GM21717 (cell line): ENCODE results near the gene RAB15.

Experiments used
- ATAC-seq: cut with Tn5 transposase; IDR thresholded peaks from one replicate; pipeline ENCODE4 v1.9.1; 2021; ENCODE audit warnings: mild to moderate bottlenecking, moderate library complexity; ENCODE audit not compliant: unreplicated experiment

RAB15 gene

DNA sequence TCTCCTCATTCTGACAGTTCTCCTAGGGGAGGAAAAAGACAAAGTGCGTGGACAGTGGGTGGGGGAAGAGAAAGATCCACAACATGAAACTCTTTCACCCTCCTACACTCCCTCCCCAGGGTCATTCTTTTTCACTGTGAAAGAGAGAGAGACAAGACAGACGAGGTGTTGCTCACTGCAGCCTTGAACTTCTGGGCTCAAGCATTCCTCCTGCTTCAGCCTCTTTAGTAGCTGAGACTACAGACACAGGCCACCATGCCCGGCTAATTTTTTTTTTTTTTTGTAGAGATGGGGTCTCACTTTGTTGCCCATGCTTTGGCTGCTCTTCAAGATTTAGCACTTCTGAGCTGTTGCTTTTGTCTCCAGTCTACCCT lies 32.3 kb downstream of the RAB15 start:
- no peak for ATAC-seq

- no peak for ATAC-seq
Observed at GRCh38 chr14:64938972-64939816, 32.9 kb downstream of the RAB15 start.

DNA sequence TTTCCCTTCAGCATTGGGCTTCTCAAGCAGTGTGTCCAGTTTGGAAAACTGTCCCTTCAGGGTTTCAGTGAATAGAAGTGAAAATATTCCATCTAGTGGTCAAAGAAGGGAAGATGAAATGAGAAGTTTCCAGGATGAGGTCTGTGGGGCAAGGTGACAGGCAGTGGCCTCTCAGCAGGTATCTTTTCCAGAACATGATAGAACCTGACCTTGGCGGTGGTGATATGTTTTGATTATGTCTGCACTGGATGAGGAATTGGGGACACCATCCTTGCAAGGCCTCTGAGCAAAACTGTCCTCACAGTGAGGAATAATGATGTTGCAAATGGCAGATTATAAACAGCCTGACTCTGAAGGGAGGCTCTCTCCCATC lies 34.3 kb downstream of the RAB15 start:
- ATAC-seq, result no peak

DNA sequence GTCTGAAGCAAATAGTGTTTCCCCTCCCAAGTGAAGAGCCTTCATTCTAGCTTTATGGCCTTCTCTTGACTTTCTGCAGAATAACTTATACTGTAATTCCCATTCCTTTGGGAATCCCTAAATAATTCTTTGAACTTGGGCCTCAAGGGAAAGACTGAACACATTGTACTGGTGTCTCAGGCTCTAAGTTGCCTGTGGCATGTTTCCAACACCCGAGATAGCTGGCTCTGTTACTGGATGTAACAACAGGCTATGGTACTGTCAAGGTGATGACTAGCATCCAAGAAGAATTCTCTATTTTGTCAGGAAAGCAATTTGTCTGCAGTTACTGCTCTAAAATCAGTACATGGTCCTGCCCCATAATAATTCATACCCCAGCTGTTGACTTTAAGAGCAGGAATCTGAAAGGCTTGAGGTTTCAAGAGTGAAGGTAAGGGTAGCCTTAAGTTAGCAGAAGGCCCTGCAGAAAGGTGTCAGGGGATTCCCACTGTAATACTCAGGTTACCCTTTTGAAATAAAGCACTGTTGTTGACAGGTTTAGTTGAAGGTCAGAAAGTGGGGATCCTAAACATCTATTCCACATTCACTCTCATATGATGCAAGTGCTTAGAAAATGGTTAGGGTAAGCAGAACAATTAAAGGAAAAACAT lies 34.8 kb downstream of the RAB15 start:
- no peak for ATAC-seq

GRCh38 chr14:64935508-64935907 lies 36.6 kb downstream of the RAB15 start:
- ATAC-seq, result no peak

- ATAC-seq, result no peak
Observed at GRCh38 chr14:64934338-64934929, 37.7 kb downstream of the RAB15 start.

DNA sequence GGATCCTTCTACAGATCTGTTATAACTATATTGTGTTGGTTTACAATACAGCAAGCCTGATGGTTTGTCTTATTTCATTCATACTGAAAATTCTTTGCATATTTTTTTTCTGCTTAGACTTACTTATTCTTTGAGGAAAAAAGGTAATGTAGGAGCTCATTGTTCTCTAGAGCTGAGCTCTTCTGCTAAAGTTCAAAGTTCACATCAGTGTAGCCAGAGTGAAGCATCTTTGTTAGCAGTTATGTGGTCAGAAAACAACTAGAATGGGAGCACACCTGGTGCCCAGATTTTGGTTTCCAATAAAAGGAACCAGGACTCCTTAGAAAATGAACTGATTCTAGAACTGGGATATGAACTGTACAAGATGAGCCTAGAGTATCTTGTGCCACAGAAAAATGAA lies 39.9 kb downstream of the RAB15 start:
- ATAC-seq, result no peak

DNA sequence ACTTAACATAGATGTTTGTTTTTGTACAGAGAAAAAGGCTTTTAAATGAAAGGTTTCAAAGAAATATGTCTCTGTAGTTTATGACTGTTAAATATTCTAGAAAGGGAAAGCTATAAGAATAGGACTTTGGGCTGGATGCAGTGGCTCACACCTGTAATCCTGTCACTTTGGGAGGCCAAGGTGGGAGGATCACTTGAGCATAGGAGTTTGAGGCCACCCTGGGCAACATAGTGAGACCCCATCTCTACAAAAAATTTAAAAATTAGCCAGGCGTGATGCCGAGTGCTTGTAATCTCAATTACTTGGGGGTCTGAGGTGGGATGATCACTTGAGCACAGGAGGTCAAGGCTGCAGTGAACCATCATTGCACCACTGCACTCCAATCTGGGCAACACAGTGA lies 41.0 kb downstream of the RAB15 start:
- no peak for ATAC-seq

- no peak for ATAC-seq
Observed at GRCh38 chr14:64930085-64930843, 41.9 kb downstream of the RAB15 start.

- ATAC-seq, result no peak
Observed at GRCh38 chr14:64929014-64929359, 43.1 kb downstream of the RAB15 start.

DNA sequence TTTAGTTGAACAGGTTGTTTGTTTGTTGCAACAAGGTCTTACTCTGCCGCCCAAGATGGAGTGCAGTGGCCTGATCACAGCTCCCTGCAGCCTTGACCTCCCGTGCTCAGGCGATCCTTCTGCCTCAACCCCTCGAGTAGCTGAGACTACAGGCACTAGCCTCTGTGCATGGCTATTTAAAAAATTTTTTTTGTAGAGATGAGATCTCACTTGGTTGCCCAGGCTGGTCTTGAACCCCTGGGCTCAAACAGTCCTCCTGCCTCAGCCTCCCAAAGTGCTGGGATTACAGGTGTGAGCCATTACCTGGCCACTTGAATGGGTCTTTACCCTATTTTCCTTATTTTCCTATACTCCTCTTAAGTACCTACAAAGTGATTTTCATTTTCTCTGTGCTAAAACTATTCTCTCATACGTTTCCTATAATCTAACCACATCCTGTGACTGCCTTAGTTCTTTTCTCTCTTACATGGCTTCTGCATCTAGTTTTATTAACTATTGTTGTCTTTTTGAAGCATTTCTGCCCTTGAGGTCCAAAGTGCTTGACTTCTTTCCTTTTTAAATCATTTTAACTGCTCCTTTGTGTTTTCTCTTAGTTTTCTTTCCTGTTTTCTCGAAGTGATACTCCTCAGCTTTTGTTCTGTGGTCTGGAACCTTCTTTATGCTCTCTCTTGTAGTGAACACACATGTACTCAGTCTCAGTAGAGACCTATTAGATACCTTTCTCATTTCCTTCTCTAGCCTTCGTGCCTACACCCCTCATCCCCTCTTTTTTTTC lies 43.7 kb downstream of the RAB15 start:
- ATAC-seq, result peak; percentile 78

DNA sequence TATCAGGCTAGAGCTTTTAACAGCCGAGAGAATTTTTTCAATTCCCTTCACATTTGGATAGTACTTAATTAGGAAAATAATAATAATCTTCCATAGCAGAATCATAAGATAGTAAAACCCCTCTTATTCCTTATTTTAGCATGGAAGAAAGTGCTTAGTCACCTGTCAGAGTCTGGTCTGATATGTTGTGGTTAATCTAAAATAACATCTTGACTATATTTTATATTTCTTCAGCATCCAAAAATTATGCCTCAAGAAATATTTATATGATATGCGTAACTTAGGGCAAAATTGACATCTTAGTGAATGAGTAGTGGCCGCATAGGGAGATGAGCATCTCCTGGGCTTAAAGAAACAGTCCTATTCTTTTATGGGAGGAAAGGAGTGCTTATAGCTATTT lies 45.1 kb downstream of the RAB15 start:
- ATAC-seq, result no peak

- no peak for ATAC-seq
Observed at GRCh38 chr14:64926398-64926995, 45.6 kb downstream of the RAB15 start.

- no peak for ATAC-seq
Observed at GRCh38 chr14:64923015-64923414, 49.1 kb downstream of the RAB15 start.

GRCh38 chr14:64920465-64920864 lies 51.7 kb downstream of the RAB15 start:
- no peak for ATAC-seq

GRCh38 chr14:64919618-64920017 lies 52.5 kb downstream of the RAB15 start:
- no peak for ATAC-seq

DNA sequence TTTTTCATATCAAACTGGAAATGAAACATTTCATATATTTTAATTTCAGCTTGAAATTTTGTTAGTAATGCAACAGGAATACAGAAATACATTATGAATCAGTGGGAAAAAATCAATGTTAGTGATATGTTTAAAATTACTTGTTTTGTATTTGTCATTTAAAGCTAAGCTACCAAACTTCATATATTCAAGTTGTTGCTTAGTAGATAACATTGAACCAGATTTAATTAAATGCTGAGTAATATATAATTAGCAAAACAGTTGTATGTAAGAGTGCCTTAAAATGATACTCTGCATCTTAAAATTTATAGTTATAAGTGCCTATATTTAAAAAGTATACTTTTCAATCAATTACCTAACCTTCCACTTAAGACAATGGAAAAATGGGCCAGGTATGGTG lies 52.9 kb downstream of the RAB15 start:
- ATAC-seq, result no peak

- no peak for ATAC-seq
Observed at GRCh38 chr14:64918216-64918615, 53.9 kb downstream of the RAB15 start.

DNA sequence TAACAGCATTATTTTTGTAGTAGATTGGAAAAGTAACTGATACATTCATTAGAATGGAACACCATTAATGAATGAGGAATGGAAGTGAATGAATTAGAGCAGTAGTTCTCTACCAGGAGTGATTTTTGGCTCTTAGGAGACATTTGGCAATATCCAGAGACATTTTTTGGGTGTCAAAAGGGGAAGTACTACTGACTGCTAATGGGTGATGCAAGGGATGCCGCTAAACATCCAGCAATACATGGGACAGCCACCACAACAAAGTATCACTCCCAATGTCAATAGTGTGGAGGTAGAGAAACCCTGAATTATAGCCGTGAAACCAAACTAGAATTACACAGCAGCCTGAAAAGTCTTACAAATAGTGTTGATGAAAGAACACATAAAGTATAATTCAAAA lies 56.3 kb downstream of the RAB15 start:
- no peak for ATAC-seq

GRCh38 chr14:64915029-64915424 lies 57.1 kb downstream of the RAB15 start:
- no peak for ATAC-seq
